Measurements from ENCODE around the gene ZMYND8. TPM values are rescaled to one million over a fixed set of nuclear protein-coding genes. Genes with fewer than 3 reads are reported as not detected.
A peak's percentile ranks its signal among the peaks of the same experiment; 100 is the strongest.

The ZMYND8 gene
- total RNA-seq (2013) = 12.2 TPM
- polyA plus RNA-seq (10 to 100 TPM in 1 of 3 donors, 1 to 10 TPM in 2; 1.4 to 13.8 (median 5.8) TPM), polyA minus RNA-seq (11.1 and 16.3 TPM in 2 replicates), total RNA-seq (6.4 to 36.8 (median 18.1) reads per million in 11 experiments)

DNA sequence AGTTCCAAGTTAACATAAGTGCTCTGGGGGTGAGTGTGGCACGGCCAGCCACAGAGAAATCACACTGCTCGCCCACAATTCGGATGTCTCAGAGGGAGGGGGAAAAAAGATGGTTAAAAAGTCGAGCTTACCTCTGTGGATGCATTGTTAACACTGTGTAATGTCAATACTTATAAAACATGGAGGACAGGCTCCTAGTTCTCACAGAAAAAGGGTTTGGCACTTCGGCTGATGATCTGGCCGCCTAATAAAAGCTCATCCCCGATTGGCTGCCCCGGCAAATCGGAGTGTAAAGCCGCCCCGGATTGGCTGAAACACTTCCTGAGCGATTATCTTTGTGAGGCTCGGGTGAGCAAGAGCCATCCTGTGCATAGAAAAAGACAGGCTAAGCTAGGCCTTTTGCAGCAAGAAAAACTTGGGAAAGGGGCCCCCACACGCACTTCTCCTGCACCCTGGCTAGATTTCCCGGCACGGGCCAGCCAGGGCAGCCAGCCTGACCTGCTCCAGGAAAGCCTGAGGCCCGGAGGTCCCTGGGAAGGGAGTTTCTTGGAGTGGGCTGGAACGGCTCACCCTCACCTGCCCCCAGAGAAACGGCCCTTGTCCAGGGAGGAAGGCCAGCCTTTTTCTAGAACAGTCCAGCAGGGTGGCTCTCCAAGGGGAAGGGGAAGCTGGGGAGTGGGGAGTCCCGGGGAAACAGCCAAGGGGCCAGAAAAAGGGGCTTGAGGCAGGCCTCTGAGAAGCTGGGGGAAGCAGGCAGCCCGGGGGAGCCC is at the start of gene ZMYND8:
Gene ZMYND8, minus strand, starts transcription at position 174 of the 770 bp plus-strand sequence. Its CDS starts 29 bp downstream, at position 145.
- H3K9me3 ChIP-seq (replicated peaks in 1 of 2; ENCODE audit: control insufficient read depth in 1 of 2, insufficient read depth in 1 of 2, low read length in 2 of 2) = no peaks in the 10 kb centered on the region
- peak within 1 kb of the TSS; percentile 14 to 71 (median 30) for H3K4me3 ChIP-seq (replicated peaks in 1 of 3; ENCODE audit: low read depth in 2 of 3, low read length in 3 of 3)
- peaks cover 48% of the 10 kb centered on the region for H3K79me2 ChIP-seq (ENCODE audit: insufficient read depth, low read length)
- no peaks in the 10 kb centered on the region for H4K20me1 ChIP-seq (ENCODE audit: insufficient read depth, low read length)
- peak within 1 kb of the TSS; percentile 98 for H2AFZ ChIP-seq (ENCODE audit: insufficient read depth, low read depth, low read length, poor library complexity, severe bottlenecking)
- TF ChIP-seq, protein P1, sequence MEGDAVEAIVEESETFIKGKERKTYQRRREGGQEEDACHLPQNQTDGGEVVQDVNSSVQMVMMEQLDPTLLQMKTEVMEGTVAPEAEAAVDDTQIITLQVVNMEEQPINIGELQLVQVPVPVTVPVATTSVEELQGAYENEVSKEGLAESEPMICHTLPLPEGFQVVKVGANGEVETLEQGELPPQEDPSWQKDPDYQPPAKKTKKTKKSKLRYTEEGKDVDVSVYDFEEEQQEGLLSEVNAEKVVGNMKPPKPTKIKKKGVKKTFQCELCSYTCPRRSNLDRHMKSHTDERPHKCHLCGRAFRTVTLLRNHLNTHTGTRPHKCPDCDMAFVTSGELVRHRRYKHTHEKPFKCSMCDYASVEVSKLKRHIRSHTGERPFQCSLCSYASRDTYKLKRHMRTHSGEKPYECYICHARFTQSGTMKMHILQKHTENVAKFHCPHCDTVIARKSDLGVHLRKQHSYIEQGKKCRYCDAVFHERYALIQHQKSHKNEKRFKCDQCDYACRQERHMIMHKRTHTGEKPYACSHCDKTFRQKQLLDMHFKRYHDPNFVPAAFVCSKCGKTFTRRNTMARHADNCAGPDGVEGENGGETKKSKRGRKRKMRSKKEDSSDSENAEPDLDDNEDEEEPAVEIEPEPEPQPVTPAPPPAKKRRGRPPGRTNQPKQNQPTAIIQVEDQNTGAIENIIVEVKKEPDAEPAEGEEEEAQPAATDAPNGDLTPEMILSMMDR (IDR thresholded peaks at IDR 0.05) = no peak
- intact Hi-C loops (cut with micrococcal nuclease) = loop anchor here in 1 of 2 donors (10.0 kb wide), 1 partner anchor 418 kb away; no protein-coding TSS in a partner anchor
- peaks cover 98% of the 10 kb centered on the region in 2 donors for H3K4me1 ChIP-seq (ENCODE audit: control insufficient read depth in 1 of 2, insufficient read depth in 2 of 2, low read length in 2 of 2)
- WGBS (ENCODE audit: insufficient coverage) = 5% methylated on average over 14 of the region's 21 CpGs
- no peaks in the 10 kb centered on the region for H3K36me3 ChIP-seq (replicated peaks in 1 of 2; ENCODE audit: control insufficient read depth in 1 of 2, insufficient read depth in 2 of 2, low read length in 2 of 2)
- H3K27ac ChIP-seq (ENCODE audit: low read depth in 1 of 2, low read length in 2 of 2) = peak within 1 kb of the TSS; percentile 91 to 96
- peak within 1 kb of the TSS; percentile 69 to 95 for H3K4me3 Mint-ChIP-seq
- H3K9ac ChIP-seq (ENCODE audit: insufficient read depth, low read length, poor library complexity, severe bottlenecking) = peak within 1 kb of the TSS; percentile 82
- peaks cover 0 to 2% (median 0%) of the 10 kb centered on the region in 7 donors for H3K9me3 Mint-ChIP-seq
- H3K36me3 Mint-ChIP-seq = peaks cover 2 to 3% of the 10 kb centered on the region in 2 donors
- H3K4me1 Mint-ChIP-seq = peaks cover 59% of the 10 kb centered on the region
- no peaks in the 10 kb centered on the region for H3K27me3 Mint-ChIP-seq (ENCODE audit: low read depth in 3 of 3)
- DNase-seq = peak; percentile 88 to 91 (median 90)
- H3K27ac Mint-ChIP-seq = peak within 1 kb of the TSS; percentile 94 to 98 (median 97)
- H3K27me3 ChIP-seq (ENCODE audit: control insufficient read depth in 2 of 2, insufficient read depth in 2 of 2, low read length in 2 of 2) = no peaks in the 10 kb centered on the region
- peak within 1 kb of the TSS; percentile 80 for H3K4me2 ChIP-seq (replicated peaks; ENCODE audit: extremely low read depth, low read length, poor library complexity, severe bottlenecking)

DNA sequence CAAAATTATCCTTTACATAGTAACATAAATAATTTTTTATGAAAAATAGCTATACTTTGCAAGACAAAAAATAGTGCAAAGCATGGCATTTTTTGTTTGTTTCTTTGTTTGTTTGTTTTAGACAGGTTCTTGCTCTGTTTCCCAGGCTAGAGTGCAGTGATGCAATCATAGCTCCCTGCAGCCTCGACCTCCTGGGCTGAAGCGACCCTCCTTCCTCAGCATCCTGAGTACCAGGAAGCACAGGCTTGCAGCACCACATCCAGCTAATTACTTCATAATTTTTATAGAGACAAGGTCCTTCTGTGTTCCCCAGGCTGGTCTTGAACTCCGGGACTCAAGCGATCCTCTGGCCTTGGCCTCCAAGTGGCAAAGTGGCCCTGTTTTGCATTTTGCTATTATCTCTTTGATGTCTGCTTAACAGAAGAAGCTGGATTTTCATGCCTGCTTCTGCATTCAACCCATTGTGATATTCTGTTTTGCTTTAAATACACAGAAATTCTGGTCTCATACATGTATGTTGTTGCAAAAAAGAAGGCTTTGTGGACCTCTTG is 49.4 kb upstream of the ZMYND8 start:
- 52% methylated on average over 4 of the region's 4 CpGs for WGBS (ENCODE audit: insufficient coverage)
- peaks cover 5% of the 10 kb centered on the region for H3K4me1 Mint-ChIP-seq
- H3K4me3 Mint-ChIP-seq = no peak overlapping the region
- H3K27ac ChIP-seq (ENCODE audit: low read depth in 1 of 2, low read length in 2 of 2) = no peak overlapping the region
- TF ChIP-seq, protein P1 (IDR thresholded peaks at IDR 0.05) = no peak
- H3K9me3 ChIP-seq (replicated peaks in 1 of 2; ENCODE audit: control insufficient read depth in 1 of 2, insufficient read depth in 1 of 2, low read length in 2 of 2) = peaks cover 0 to 2% of the 10 kb centered on the region in 2 donors
- no peaks in the 10 kb centered on the region for H3K4me1 ChIP-seq (ENCODE audit: control insufficient read depth in 1 of 2, insufficient read depth in 2 of 2, low read length in 2 of 2)
- intact Hi-C loops (cut with micrococcal nuclease) = no loop called here
- no peak overlapping the region for H3K9ac ChIP-seq (ENCODE audit: insufficient read depth, low read length, poor library complexity, severe bottlenecking)
- peaks cover 0 to 2% (median 1%) of the 10 kb centered on the region in 3 donors for H3K27me3 Mint-ChIP-seq (ENCODE audit: low read depth in 3 of 3)
- H3K36me3 Mint-ChIP-seq = no peaks in the 10 kb centered on the region
- no peak overlapping the region for H3K27ac Mint-ChIP-seq
- no peak overlapping the region for H3K4me2 ChIP-seq (replicated peaks; ENCODE audit: extremely low read depth, low read length, poor library complexity, severe bottlenecking)
- H3K4me3 ChIP-seq (replicated peaks in 1 of 3; ENCODE audit: low read depth in 2 of 3, low read length in 3 of 3) = no peak overlapping the region
- no peaks in the 10 kb centered on the region for H3K36me3 ChIP-seq (replicated peaks in 1 of 2; ENCODE audit: control insufficient read depth in 1 of 2, insufficient read depth in 2 of 2, low read length in 2 of 2)
- no peaks in the 10 kb centered on the region for H3K79me2 ChIP-seq (ENCODE audit: insufficient read depth, low read length)
- H4K20me1 ChIP-seq (ENCODE audit: insufficient read depth, low read length) = no peaks in the 10 kb centered on the region
- H3K9me3 Mint-ChIP-seq = peaks cover 0 to 5% (median 2%) of the 10 kb centered on the region in 7 donors
- no peaks in the 10 kb centered on the region for H3K27me3 ChIP-seq (ENCODE audit: control insufficient read depth in 2 of 2, insufficient read depth in 2 of 2, low read length in 2 of 2)
- H2AFZ ChIP-seq (ENCODE audit: insufficient read depth, low read depth, low read length, poor library complexity, severe bottlenecking) = no peak overlapping the region
- no peak for DNase-seq

Data from CD14-positive monocyte (primary cell).